Activated naive CD4-positive, alpha-beta T cell treated with anti-CD3 and anti-CD28 coated beads, Interleukin-2, amount 10 ng/mL, durations not matched to agents 7 days and 5 days (primary cell): ENCODE results near the gene C8B.

Experiments
- CTCF ChIA-PET: fragments of 350-600 bp; sonication (Branson Sonifier 250); formaldehyde crosslinking; loops from one replicate; lab custom pipeline; 2021; ENCODE audit warnings: antibody characterized with exemption; lab: Charles Lee
- DNase-seq: peaks from one replicate; pipeline ENCODE4 v3.0.0-alpha.2; 2020
- H3K27ac Mint-ChIP-seq: one replicate; pipeline ENCODE4 v1.8.0; 2021; ENCODE audit warnings: mild to moderate bottlenecking, moderate library complexity, mixed read lengths
- H3K27me3 Mint-ChIP-seq: one replicate; pipeline ENCODE4 v1.8.0; 2021; ENCODE audit warnings: mild to moderate bottlenecking, mixed read lengths
- H3K36me3 Mint-ChIP-seq: one replicate; pipeline ENCODE4 v1.8.0; 2021; ENCODE audit warnings: mixed read lengths
- H3K4me1 Mint-ChIP-seq: one replicate; pipeline ENCODE4 v1.8.0; 2021; ENCODE audit warnings: mixed read lengths
- H3K4me3 Mint-ChIP-seq: one replicate; pipeline ENCODE4 v1.8.0; 2021; ENCODE audit warnings: mild to moderate bottlenecking, moderate library complexity, mixed read lengths
- H3K9me3 Mint-ChIP-seq: one replicate; pipeline ENCODE4 v1.8.0; 2021; ENCODE audit warnings: mixed read lengths

The C8B gene

DNA sequence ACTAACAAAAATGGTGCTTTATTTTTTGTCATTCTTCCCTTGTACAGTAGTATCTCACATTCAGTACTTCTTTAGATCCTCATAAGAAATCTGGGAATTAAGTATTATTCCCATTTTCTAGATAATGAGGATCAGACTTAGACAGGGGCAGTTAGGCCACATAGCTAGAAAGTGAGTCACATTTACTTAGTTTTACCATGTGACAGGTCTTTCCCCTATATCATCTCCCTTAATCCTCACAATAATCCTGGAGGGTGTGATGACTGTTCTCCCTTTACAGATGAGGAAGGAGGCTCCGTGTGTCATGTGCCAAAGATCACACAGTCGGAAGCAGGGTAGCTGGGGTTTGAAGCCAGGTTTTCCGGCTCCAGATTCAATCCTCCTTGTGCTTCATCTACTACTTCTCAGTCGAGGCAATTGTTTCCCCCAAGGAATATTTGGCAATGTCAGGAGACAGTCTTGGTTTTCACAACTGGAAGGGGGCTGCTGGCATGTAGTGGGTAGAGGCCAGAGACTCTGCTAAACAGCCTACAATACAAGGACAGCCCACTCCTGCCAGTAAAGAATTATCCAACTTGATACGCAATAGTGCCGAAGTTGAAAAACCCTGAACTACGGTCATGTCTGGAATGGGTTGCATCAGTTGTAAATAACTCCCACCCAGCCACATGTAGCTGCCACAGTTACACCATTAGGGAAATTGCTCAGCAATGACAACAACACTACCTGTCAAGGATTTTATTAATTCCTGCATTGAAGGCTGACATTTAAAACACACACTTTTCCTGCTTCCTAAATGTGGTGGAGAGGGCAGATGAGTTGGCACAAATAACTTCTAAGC lies 54.5 kb downstream of the C8B start:
- CTCF ChIA-PET, result no interaction called here
- Mint-ChIP-seq H3K4me3 (no peak overlapping the region), H3K36me3 (no peaks in the 10 kb centered on the region), H3K9me3 (peaks cover 1% of the 10 kb centered on the region), H3K27me3 (no peaks in the 10 kb centered on the region), H3K4me1 (no peaks in the 10 kb centered on the region), H3K27ac (no peak overlapping the region)
- no peak for DNase-seq

DNA sequence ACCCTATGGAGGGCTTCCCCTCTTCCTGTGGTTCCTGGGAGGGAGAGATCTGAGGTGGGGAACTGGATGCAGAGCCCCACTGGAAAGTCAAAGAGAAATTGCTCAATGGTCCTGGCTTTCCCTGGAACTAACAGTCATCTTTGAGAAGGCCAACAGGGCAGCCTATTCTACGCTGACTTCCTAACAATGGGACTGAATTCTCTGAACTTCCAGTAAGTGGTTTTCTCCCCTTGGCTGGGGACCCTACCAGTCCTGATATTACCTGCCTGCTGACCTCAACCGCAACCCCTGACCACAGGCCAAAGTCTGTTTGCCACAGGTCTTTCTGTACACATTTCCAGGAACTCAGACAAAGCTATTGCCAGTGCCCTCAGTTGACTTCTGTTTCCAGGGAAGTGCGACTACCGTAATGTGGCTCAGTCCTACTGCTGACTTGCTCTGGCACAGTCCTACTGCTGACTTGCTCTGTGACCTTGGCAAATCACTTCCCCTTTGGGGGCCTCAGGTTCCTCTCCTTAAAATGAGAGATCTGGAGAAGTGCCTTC lies 55.3 kb downstream of the C8B start:
- no peak for DNase-seq
- no peaks in the 10 kb centered on the region for H3K36me3 Mint-ChIP-seq
- no peak overlapping the region for H3K27ac Mint-ChIP-seq
- peaks cover 1% of the 10 kb centered on the region for H3K9me3 Mint-ChIP-seq
- no peaks in the 10 kb centered on the region for H3K27me3 Mint-ChIP-seq
- CTCF ChIA-PET, result no interaction called here
- no peak overlapping the region for H3K4me3 Mint-ChIP-seq
- H3K4me1 Mint-ChIP-seq, result no peaks in the 10 kb centered on the region

DNA sequence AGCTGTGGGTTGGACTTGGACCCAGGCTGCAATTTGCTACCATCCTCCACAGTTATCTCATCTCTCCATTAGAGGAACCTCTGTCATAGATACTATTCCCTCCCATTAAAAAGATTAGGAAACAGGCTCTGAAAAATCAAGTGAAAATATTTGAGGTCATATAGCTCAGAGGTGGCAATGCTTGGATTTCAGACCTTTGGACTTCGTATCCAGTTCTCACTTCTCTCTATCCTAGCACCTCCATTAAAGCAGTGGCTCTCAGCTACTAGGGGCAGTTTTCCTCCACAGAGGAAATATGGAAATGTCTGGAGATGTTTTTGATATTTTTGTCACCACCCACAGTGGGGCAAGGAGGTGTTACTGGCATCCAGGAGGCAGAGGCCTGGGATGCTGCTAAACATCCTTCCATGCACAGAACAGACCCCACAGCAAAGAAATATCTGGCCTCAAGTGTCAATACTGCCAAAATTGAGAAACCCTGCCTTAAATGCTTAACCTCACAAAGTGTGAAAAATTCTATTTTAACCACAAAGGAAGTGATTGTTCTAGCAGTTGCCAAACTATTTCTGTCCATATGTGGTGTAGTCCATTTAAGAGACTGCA lies 57.1 kb downstream of the C8B start:
- no peak for DNase-seq
- Mint-ChIP-seq H3K4me3 (no peak overlapping the region), H3K36me3 (no peaks in the 10 kb centered on the region), H3K9me3 (no peaks in the 10 kb centered on the region), H3K27ac (no peak overlapping the region), H3K4me1 (no peaks in the 10 kb centered on the region), H3K27me3 (no peaks in the 10 kb centered on the region)
- CTCF ChIA-PET, result no interaction called here

DNA sequence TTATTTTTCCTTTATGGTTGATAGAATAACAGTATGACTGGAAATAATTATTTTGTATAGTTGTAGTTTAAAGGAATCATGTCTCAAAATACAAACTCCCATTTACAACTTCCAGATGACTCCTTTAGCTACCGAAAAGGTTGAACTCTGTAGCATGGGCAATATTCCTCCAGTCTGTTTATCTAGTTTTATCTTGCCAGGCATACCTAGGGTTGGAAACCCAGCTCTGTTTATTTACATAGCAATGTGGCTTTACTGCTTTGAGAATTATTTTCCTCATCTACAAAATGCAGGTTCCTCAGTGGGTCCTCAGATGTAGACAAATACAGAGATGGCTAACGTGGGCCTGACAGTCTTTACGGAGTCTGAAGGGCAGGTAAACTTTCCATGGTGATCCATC lies 60.1 kb downstream of the C8B start:
- Mint-ChIP-seq H3K36me3 (no peaks in the 10 kb centered on the region), H3K9me3 (no peaks in the 10 kb centered on the region), H3K27me3 (no peaks in the 10 kb centered on the region), H3K4me3 (no peak overlapping the region), H3K4me1 (no peaks in the 10 kb centered on the region), H3K27ac (no peak overlapping the region)
- no peak for DNase-seq
- CTCF ChIA-PET, result no interaction called here

DNA sequence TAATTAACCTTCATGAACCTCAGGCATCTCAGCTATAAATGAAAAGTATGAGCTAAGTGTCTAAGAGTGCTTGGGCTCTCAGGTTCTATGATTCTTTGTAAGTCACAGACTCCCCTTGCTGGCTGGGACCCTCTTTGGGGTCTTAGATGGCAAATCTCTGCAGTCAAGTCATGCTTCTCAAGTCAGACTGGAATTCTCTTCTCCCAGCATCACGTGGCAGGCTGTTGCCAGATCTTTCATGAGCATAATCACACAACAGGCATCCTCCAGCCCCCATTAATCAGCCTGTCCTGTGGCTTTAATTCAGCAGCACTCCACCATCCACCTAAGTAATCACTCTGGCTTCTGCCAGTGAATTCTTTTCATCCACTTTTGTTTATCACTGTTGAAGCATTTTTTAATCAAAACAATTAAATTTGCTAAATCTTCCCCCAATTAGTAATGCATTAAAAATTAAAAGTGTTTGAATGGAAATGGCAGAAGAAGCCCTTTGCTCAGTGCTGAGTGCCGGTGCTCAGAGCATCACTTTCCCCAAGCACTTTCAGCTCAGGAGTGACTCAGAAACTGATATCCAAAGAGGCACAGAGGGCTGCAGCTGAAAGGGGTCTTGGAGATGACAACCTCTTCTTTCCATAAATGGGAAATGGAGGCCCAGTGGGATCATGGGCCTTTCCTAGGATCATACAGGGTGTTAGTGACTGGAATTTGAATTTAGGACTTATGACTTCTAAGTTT lies 61.0 kb downstream of the C8B start:
- no peak overlapping the region for H3K27ac Mint-ChIP-seq
- H3K36me3 Mint-ChIP-seq, result no peaks in the 10 kb centered on the region
- no peaks in the 10 kb centered on the region for H3K4me1 Mint-ChIP-seq
- CTCF ChIA-PET, result no interaction called here
- no peaks in the 10 kb centered on the region for H3K9me3 Mint-ChIP-seq
- no peak for DNase-seq
- H3K27me3 Mint-ChIP-seq, result no peaks in the 10 kb centered on the region
- H3K4me3 Mint-ChIP-seq, result no peak overlapping the region

DNA sequence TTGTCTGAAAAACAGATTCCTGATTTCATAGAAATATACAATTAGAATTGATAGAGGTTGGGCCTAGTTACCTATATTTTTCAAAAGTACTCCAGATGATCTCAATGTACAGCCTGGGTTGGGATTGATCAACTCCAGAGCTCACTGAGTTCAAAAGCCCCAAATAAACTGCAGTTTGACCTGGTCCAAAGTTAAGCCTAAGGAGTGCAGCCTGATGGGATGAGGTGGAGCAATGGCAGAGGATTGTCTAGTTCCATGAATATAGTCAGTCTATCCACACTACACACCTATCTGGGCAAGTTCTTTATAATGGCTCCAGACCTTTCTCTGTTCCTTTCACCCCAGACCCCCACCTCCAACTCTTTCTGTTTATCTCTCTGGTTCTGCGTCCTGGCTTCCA lies 62.0 kb downstream of the C8B start:
- Mint-ChIP-seq H3K27me3 (no peaks in the 10 kb centered on the region), H3K4me3 (no peak overlapping the region), H3K9me3 (no peaks in the 10 kb centered on the region), H3K36me3 (no peaks in the 10 kb centered on the region), H3K4me1 (no peaks in the 10 kb centered on the region), H3K27ac (no peak overlapping the region)
- CTCF ChIA-PET, result no interaction called here
- no peak for DNase-seq

DNA sequence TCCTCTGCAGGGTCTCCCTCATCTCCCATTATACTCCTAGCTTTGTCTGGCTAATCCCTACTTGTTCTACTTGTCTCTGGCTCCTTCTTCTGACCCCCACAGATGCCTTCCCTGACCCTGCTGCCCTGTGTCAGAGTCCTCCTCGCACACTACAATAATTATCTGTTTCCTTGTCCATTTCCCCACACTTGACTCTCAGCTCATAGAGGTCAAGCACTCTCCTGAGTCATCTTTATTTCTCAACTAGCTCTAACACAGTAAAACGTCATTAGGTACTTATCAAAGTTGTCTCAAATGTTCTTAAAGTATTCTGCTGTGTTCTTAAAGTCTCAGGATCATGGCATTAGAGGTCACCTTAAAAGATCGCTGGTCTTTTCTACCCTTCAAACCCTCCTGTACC lies 64.1 kb downstream of the C8B start:
- Mint-ChIP-seq H3K4me3 (no peak overlapping the region), H3K27ac (no peak overlapping the region), H3K27me3 (no peaks in the 10 kb centered on the region), H3K4me1 (no peaks in the 10 kb centered on the region), H3K36me3 (no peaks in the 10 kb centered on the region), H3K9me3 (no peaks in the 10 kb centered on the region)
- DNase-seq, result no peak
- CTCF ChIA-PET, result no interaction called here

DNA sequence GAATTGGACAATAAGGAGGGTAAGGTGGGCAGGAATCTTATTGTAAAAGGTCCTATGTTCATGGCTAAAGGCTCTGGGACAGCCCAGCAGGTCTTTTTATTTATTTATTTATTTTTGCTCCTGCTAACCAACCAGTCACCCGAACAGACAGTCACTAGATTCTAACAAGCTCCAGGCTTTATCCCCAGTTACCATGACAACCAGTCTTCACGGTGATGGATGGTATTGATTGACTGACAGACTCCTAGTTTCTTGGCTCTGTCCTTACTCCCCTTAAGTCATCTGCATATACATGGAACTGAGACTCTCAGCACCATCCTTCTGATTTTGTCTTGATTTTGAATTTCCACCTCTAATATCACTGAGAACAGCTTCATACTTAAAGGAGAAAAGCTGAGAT lies 66.9 kb downstream of the C8B start:
- CTCF ChIA-PET, result no interaction called here
- Mint-ChIP-seq H3K27ac (no peak overlapping the region), H3K4me1 (no peaks in the 10 kb centered on the region), H3K4me3 (no peak overlapping the region), H3K27me3 (no peaks in the 10 kb centered on the region), H3K9me3 (no peaks in the 10 kb centered on the region), H3K36me3 (no peaks in the 10 kb centered on the region)
- DNase-seq, result no peak

DNA sequence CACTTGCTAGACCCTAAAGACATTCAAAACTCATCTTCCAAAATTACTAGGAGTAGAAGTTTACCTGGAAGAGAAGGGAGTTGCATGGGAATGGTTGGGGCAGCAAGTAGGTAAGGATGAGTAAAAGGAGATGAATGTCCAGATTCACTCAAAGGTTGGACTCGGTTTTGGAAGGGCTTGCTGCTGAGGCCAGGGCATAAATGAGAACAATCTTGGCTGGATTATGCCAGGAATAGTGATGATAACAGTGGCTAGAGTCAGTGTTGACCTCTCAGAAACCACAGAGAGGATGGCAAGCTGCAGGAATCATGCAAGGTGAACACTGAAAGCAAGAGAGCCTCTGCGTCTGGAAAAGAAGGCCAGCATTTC lies 67.8 kb downstream of the C8B start:
- H3K9me3 Mint-ChIP-seq, result no peaks in the 10 kb centered on the region

DNA sequence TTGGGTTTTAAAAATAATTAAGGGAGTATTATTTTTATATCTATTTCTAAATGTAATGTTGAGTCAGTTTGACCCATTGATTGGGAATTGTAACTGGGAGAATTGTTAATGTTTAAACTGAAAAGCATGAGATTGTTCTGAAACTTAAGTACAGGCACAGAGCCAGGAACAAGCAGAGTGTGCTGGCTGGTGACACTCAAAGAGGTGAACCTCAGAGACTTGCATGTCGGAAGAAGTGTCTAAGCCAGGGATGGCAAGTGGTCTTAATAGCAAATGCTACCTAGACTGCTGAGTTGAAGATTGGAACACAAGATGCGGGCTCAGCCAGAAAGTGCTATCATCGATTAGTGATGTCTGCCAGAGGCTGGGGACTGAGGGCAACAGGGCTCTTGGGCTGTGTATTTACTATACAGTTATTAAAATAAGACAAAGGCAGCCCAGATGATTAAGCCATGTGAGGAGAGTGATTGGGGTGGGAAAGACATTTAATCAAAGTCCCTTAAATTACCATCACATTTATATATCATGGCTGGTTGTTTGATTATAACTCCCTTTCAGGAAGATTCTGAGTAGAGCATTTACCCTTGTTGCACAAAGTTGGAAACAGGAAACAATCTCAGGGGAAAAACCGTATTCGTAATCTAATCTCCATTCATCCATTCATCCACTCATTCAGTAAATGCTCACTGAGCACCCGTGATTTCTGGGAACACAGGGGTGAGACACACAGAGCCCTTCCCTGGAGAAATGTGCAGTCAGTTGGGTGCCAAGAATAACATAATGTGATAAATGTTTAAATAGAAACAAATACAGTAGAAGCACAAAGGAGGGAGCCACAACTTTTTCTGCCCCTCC lies 68.4 kb downstream of the C8B start:
- H3K4me1 Mint-ChIP-seq, result no peaks in the 10 kb centered on the region
- H3K27ac Mint-ChIP-seq, result no peak overlapping the region
- H3K4me3 Mint-ChIP-seq, result no peak overlapping the region
- no peak for DNase-seq
- H3K9me3 Mint-ChIP-seq, result no peaks in the 10 kb centered on the region
- no peaks in the 10 kb centered on the region for H3K27me3 Mint-ChIP-seq
- CTCF ChIA-PET, result no interaction called here
- no peaks in the 10 kb centered on the region for H3K36me3 Mint-ChIP-seq

More for the DNA sequence above, 67.8 kb downstream of the C8B start:
- Mint-ChIP-seq H3K4me3 (no peak overlapping the region), H3K4me1 (no peaks in the 10 kb centered on the region), H3K36me3 (no peaks in the 10 kb centered on the region), H3K27ac (no peak overlapping the region), H3K27me3 (no peaks in the 10 kb centered on the region)
- CTCF ChIA-PET, result no interaction called here
- DNase-seq, result no peak

DNA sequence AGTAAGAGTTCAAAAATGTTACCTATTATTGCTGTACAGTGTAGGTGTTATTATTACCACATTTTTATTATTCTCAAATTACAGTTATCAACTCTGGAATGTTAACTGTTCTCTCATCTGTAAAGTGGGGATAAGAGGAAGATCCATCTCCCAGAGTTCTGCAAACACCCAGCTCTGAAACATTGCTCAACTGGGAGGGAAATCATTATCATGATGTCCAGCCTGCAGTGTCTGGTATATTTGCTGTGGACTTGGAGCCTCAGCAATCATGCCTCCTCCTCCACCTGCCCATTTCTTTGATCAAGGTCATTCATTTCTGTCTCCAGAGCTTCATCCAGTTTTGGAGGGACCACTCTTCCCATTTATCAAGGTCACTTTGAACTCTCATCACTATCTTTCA lies 71.8 kb downstream of the C8B start:
- H3K4me3 Mint-ChIP-seq, result no peak overlapping the region
- no peaks in the 10 kb centered on the region for H3K27me3 Mint-ChIP-seq
- DNase-seq, result no peak
- no peaks in the 10 kb centered on the region for H3K4me1 Mint-ChIP-seq
- no peaks in the 10 kb centered on the region for H3K9me3 Mint-ChIP-seq
- H3K36me3 Mint-ChIP-seq, result no peaks in the 10 kb centered on the region
- H3K27ac Mint-ChIP-seq, result no peak overlapping the region
- CTCF ChIA-PET, result no interaction called here

DNA sequence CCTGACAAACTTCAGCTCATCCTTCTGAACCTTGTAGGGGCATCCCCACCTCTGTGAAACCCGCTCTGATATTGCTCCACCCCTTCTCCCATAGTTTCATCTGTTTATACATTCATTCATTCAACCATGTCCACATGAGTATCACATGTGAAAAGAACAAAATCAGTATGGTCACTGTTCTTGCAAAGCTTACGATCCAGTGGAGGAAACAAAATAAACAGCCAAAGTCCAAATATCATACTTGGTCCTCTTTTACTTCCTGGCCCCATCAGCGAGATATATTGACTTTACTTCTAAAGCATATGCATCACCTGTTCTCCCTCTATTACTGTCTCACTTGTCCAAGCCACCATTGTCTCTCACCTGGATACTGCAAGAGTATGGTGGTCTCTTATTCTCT lies 75.6 kb downstream of the C8B start:
- Mint-ChIP-seq H3K4me1 (no peaks in the 10 kb centered on the region), H3K27ac (no peak overlapping the region), H3K9me3 (no peaks in the 10 kb centered on the region), H3K4me3 (no peak overlapping the region), H3K27me3 (no peaks in the 10 kb centered on the region), H3K36me3 (no peaks in the 10 kb centered on the region)
- DNase-seq, result no peak
- CTCF ChIA-PET, result no interaction called here

DNA sequence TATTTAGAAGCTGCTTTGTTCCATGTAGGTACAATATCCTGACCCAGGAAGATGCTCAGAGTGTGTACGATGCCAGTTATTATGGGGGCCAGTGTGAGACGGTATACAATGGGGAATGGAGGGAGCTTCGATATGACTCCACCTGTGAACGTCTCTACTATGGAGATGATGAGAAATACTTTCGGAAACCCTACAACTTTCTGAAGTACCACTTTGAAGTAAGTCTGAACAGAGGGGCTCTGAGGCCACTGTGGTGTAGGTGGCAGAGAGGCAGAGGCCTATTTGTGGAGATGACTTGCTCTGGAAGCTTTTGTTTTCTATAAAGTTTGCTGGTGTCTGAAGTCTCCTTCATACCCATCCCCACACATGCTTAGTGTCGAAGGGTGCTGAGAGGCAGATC lies 84.4 kb downstream of the C8B start:
- Mint-ChIP-seq H3K4me3 (no peak overlapping the region), H3K4me1 (no peaks in the 10 kb centered on the region), H3K36me3 (no peaks in the 10 kb centered on the region), H3K27ac (no peak overlapping the region), H3K9me3 (no peaks in the 10 kb centered on the region), H3K27me3 (no peaks in the 10 kb centered on the region)
- CTCF ChIA-PET, result no interaction called here
- DNase-seq, result no peak

DNA sequence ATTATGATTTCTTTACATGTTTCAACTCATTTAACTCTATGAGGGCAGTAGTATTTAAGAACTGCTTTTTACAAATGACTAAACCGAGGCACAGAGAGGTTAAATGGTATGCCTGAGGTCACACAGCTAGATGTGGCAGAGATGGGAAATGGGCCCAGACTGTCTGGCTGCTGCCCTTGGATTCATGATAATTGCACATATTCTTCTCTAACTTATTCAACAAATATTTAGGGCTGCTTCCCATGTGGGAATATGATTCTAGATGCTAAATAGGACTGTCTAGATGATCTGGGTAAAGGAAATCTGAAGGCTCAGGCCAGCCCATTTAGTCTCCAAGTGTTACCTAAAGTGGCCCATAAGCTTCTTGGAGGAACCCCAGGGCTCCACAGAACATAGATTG lies 85.0 kb downstream of the C8B start:
- H3K4me1 Mint-ChIP-seq, result no peaks in the 10 kb centered on the region
- no peak for DNase-seq
- CTCF ChIA-PET, result no interaction called here
- H3K4me3 Mint-ChIP-seq, result no peak overlapping the region
- H3K9me3 Mint-ChIP-seq, result no peaks in the 10 kb centered on the region
- no peaks in the 10 kb centered on the region for H3K36me3 Mint-ChIP-seq
- H3K27me3 Mint-ChIP-seq, result no peaks in the 10 kb centered on the region
- no peak overlapping the region for H3K27ac Mint-ChIP-seq
